Central memory CD4-positive, alpha-beta T cell (primary cell): ENCODE results near the gene RAD21L1.
A peak's percentile ranks its signal among the peaks of the same experiment; 100 is the strongest.

ENCODE experiments used
- DNase-seq: peaks from one replicate; pipeline ENCODE4 v3.0.0; 2022
- total RNA-seq, 3 experiments: gene quantifications; one replicate each; lab custom pipeline; 2026; lab: John Stamatoyannopoulos, UW

Gene RAD21L1
- 0.04 to 0.58 (median 0.38) reads per million in 3 experiments for total RNA-seq

- DNase-seq: peak; percentile 65
These were observed at the start of gene RAD21L1 for GRCh38 chr20:1225783-1226654. Gene RAD21L1 (plus strand): TSS chr20:1226044. CDS start chr20:1228454, 2,410 bp downstream.

- no peak for DNase-seq
These were observed 48.2 kb upstream of the RAD21L1 start for GRCh38 chr20:1177680-1178079.

GRCh38 chr20:1178103-1178502 is 47.7 kb upstream of the RAD21L1 start:
- no peak for DNase-seq

- no peak for DNase-seq
These were observed 47.2 kb upstream of the RAD21L1 start for GRCh38 chr20:1178623-1179022.

- DNase-seq: no peak
These were observed 44.9 kb upstream of the RAD21L1 start for GRCh38 chr20:1180949-1181348.

- DNase-seq: no peak
These were observed 43.7 kb upstream of the RAD21L1 start for GRCh38 chr20:1182106-1182505.

GRCh38 chr20:1183153-1183552 is 42.7 kb upstream of the RAD21L1 start:
- no peak for DNase-seq

GRCh38 chr20:1184260-1184637 is 41.6 kb upstream of the RAD21L1 start:
- no peak for DNase-seq

- DNase-seq: no peak
These were observed 41.1 kb upstream of the RAD21L1 start, which contains the start of gene TMEM74B for GRCh38 chr20:1184638-1185315. Gene TMEM74B (minus strand): TSS chr20:1184981. CDS start chr20:1183801, 1,180 bp downstream.

- no peak for DNase-seq
These were observed 40.5 kb upstream of the RAD21L1 start for GRCh38 chr20:1185316-1185741.

GRCh38 chr20:1185790-1186334 is 40.0 kb upstream of the RAD21L1 start:
- peak; percentile 18 for DNase-seq

GRCh38 chr20:1186367-1186991 is 39.4 kb upstream of the RAD21L1 start:
- DNase-seq: no peak

GRCh38 chr20:1187605-1188171 is 38.2 kb upstream of the RAD21L1 start:
- DNase-seq: no peak

- DNase-seq: no peak
These were observed 37.5 kb upstream of the RAD21L1 start for GRCh38 chr20:1188347-1188746.

GRCh38 chr20:1189827-1190226 is 36.0 kb upstream of the RAD21L1 start:
- no peak for DNase-seq

GRCh38 chr20:1190847-1191246 is 35.0 kb upstream of the RAD21L1 start:
- DNase-seq: no peak

GRCh38 chr20:1191299-1191698 is 34.5 kb upstream of the RAD21L1 start:
- DNase-seq: no peak

- no peak for DNase-seq
These were observed 30.6 kb upstream of the RAD21L1 start for GRCh38 chr20:1195226-1195625.

- no peak for DNase-seq
These were observed 29.2 kb upstream of the RAD21L1 start for GRCh38 chr20:1196634-1197033.

- DNase-seq: no peak
These were observed 28.0 kb upstream of the RAD21L1 start for GRCh38 chr20:1197801-1198200.

- no peak for DNase-seq
These were observed 27.1 kb upstream of the RAD21L1 start for GRCh38 chr20:1198751-1199150.

GRCh38 chr20:1199212-1199873 is 26.5 kb upstream of the RAD21L1 start:
- DNase-seq: no peak
